ENCODE results near the gene RNF113B. TPM values are rescaled to one million over a fixed set of nuclear protein-coding genes. Genes with fewer than 3 reads are reported as not detected.

RNF113B gene
- not detected in 5 replicates for total RNA-seq (2022; extraction: Qiagen RNA extraction; ENCODE audit: low read depth)

DNA sequence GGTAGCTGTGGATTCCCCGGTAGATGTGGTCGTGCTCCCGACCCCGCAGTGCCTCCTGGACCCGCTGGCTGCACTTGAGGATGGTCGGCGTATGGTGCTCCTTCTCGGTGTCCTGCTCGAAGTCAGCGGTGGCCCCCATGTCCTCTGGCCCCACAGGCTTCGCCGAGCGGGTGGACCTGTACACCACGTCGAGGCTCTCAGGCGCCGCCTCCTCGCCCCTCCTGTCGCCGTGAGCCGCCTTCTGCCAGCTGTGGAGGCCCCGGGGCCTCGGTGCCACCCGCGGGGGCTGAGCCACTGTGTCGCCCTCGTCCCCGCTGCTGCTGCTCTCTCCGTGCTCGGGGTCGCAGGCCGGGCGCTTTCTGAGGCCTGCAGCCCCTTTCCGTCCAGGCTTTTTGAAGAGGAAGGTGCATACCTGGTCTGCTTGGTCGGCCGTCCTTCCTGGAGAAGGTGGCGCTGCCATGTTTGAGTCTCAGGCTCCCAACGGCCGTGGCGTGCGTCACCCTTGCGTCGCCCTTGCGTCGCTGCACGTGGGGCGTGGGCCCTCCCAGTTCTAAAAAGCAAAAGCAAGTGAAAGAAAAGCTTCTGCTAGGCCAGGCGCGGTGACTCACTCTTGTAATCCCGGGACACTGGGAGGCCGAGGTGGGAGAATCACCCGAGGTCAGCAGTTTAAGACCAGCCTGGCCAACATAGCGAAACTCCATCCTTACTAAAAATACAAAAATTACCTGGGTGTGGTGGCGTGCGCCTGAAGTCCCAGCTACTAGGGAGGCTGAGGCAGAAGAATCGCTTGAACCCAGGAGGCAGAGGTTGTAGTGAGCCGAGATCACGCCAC lies at the start of gene RNF113B:
RNF113B (minus strand) TSS at position 493 of the 832 bp plus-strand sequence; CDS start at position 460, 33 bp downstream.

DNA sequence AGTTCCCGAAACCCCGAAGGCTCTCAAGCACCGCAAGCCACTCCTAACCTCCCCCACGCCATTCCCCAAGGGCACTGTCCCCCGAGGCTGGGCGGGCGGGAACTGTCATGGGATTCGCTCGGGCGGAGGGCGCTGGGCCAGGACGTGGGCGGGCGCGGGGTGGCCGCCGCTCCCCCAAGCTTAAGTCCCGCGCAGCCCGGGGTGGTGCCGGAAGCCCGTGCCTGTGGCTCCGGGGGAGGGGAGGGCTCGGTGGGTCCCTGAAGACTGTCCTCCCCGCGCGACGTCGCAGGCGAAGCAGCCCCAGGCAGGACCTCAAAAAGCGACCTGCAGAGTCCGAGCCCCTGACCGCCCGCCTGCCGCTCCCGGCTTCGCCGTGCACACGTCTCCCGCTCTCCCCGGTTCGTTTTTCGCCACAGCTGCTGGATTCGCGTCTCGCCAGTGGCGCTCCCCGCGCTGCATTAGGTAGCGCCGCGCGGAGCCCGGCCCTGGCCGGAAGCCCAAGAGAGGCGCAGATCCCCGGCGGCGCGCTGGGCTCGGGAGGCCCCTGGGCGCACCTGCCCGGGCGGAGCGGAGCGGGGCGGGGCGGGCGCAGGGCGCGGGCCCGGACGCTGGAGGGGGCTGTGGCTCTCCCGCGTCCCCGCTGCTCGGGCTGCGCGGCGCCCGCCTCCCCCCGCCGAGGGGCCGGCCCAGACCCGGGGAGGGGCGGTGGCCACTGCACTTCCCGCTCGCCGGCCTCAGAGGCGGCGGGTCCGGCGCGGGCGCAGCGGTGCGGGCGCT lies 34.5 kb downstream of the RNF113B start, which contains the start of gene FARP1:
FARP1 (plus strand) TSS at position 715 of the 777 bp plus-strand sequence. CDS start 70,149 bp downstream, outside the sequence.

Other genes starting within 250 kb of the RNF113B start
- 65.3 to 90.1 TPM (median 81.9 TPM) in 5 replicates for gene IPO5, start 223.6 kb downstream of the RNF113B start, total RNA-seq (2022; extraction: Qiagen RNA extraction; ENCODE audit: low read depth)
- gene FARP1, start 34.2 kb downstream of the RNF113B start, total RNA-seq (2022; extraction: Qiagen RNA extraction; ENCODE audit: low read depth): 9.0 to 14.8 TPM (median 11.5 TPM) in 5 replicates